Dermis blood vessel endothelial cell (primary cell): ENCODE measurements around the gene TXNDC2. TPM values are rescaled to one million over a fixed set of nuclear protein-coding genes. Genes with fewer than 3 reads are reported as not detected.

ENCODE experiments used
- DNase-seq: peaks from one replicate; pipeline ENCODE4 v3.0.0; 2010
- total RNA-seq: library from RNA; depleted of rRNA; stranded (reverse); fragments of >200 nt; gene quantifications from 2 replicates; pipeline ENCODE4 v1.2.3, GENCODE V29; 2014

The TXNDC2 gene
- total RNA-seq, 1 donor from 2014 or later: not detected

- DNase-seq: no peak
Measured at GRCh38 chr18:9860682-9861081, 25.1 kb upstream of the TXNDC2 start.

GRCh38 chr18:9861157-9861556 is 24.6 kb upstream of the TXNDC2 start:
- DNase-seq: no peak

GRCh38 chr18:9861933-9862332 is 23.8 kb upstream of the TXNDC2 start:
- no peak for DNase-seq

GRCh38 chr18:9862686-9863085 is 23.1 kb upstream of the TXNDC2 start:
- DNase-seq: no peak

GRCh38 chr18:9863282-9863681 is 22.5 kb upstream of the TXNDC2 start:
- no peak for DNase-seq

GRCh38 chr18:9865764-9866490 is 19.8 kb upstream of the TXNDC2 start:
- DNase-seq: no peak

GRCh38 chr18:9866627-9867026 is 19.1 kb upstream of the TXNDC2 start:
- no peak for DNase-seq

- no peak for DNase-seq
Measured at GRCh38 chr18:9867071-9867594, 18.6 kb upstream of the TXNDC2 start.

GRCh38 chr18:9868857-9869714 is 16.7 kb upstream of the TXNDC2 start:
- DNase-seq: no peak

- peak; percentile 23 for DNase-seq
Measured at GRCh38 chr18:9869715-9870430, 15.9 kb upstream of the TXNDC2 start.

GRCh38 chr18:9870431-9871008 is 15.3 kb upstream of the TXNDC2 start:
- DNase-seq: no peak

- no peak for DNase-seq
Measured at GRCh38 chr18:9871244-9871746, 14.5 kb upstream of the TXNDC2 start.

GRCh38 chr18:9872823-9873222 is 12.9 kb upstream of the TXNDC2 start:
- DNase-seq: no peak

- DNase-seq: peak; percentile 36
Measured at GRCh38 chr18:9874728-9875127, 11.0 kb upstream of the TXNDC2 start.

- peak; percentile 9 for DNase-seq
Measured at GRCh38 chr18:9876212-9876866, 9.4 kb upstream of the TXNDC2 start.

GRCh38 chr18:9876867-9877654 is 8.7 kb upstream of the TXNDC2 start:
- peak; percentile 81 for DNase-seq

- no peak for DNase-seq
Measured at GRCh38 chr18:9877655-9878014, 8.1 kb upstream of the TXNDC2 start.

- DNase-seq: no peak
Measured at GRCh38 chr18:9878095-9878494, 7.7 kb upstream of the TXNDC2 start.

GRCh38 chr18:9878783-9879242 is 7.0 kb upstream of the TXNDC2 start:
- DNase-seq: no peak

GRCh38 chr18:9884090-9884489 is 1.7 kb upstream of the TXNDC2 start:
- DNase-seq: no peak

- DNase-seq: no peak
Measured at GRCh38 chr18:9884532-9885140, 1.1 kb upstream of the TXNDC2 start.
